NCI-H69 (cell line): ENCODE results near the gene PCCA.
"Not testable (repeated sequence)": the region's sequence is repeated elsewhere in the genome, so short reads cannot be mapped to it uniquely, and the experiment has no call there.

Experiments
- DNase-seq: peaks from one replicate; lab custom pipeline; 2025; lab: John Stamatoyannopoulos, UW

PCCA gene

DNA sequence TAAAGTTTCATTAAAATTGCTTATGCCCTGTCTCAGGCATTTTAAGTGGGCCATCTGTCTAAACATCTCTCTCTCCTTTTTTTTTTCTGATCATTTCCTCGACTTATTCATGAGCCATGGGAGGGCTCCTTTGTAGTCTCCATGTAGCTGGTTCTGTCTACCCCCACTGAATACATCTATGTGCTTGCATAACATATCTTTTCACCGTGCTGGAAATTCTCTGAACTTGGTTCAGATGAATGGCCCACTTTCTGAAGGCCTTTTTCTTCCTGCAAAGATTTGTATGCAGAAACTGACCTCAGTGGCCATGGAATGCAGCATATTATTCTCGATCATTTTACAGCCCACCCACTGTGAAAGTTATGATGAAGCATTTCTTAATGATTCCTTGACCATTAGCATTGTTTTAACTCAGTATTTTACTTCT lies 274.4 kb downstream of the PCCA start:
- peak; percentile 89 for DNase-seq

DNA sequence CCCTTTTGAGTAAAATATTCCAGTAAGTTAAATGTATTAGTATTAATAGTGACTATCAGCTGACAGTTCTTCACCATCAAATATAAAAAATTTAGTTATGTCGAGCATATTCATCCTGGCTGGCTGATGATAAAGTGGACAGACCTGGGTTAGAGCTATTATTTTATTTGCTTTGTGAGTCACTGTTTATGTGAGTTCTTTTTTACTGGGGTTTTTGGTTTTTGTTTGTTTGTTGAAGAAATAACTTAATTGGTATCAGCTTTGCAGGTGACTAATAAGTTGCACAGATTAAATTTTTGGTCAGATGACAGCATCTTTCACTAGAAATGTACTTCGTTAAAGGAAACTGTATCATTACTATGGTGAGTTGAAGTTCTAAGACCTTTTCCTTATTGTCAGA lies 275.0 kb downstream of the PCCA start:
- DNase-seq = peak; percentile 76

DNA sequence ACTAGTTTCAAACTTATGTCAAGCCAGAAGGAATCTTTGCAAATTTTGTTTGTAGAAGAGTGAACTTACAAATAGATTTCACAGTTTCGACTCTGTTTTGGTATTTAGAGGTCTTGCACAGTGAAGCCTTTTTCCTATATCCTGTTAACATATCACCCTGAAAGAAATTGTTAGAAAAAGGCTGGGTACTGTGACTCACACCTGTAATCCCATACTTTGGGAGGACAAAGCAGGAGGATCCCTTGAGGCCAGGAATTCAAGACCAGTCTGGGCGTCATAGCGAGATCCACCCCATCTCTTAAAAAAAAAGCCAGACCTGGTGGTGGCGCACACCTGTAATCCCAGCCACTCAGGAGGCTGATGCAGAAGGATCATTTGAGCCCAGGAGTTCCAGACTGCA lies 275.7 kb downstream of the PCCA start:
- DNase-seq = peak; percentile 74

DNA sequence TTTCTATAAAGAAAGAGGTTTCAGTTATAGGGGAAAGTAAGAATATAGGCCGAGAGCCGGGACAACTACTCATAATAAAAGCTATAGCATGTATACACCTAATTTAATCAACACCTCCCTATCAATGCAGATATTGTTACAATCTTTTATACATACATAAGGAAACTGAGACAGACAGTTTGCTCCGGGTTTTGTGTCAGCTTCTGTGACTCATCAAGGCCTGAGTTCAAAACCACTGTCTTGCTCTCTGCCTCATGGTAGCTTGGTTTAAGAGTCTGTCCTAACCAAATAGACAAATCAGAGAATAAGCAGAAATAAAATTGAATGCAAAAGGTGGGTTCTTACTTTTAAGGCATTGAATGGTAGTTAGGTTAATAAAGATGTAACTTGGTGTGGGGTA lies 276.8 kb downstream of the PCCA start:
- no peak for DNase-seq

DNA sequence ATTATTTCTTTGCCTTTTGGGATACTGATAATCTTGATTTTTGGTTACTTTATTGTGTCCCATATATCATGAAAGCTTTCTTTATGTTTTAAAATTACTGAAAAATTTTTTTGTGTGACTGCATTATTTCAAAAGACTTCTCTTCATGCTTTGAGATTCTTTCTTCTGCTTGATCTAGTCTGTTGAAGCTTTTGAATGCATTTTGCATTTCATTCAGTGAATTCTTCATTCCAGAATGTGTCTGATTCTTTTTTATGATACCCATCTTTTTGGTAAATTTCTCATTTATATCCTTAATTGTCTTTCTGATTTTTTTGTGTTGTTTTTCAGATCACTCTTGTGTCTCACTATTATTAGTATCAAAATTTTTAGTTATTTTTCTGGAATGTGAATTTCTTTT lies 289.6 kb downstream of the PCCA start:
- DNase-seq = no peak

DNA sequence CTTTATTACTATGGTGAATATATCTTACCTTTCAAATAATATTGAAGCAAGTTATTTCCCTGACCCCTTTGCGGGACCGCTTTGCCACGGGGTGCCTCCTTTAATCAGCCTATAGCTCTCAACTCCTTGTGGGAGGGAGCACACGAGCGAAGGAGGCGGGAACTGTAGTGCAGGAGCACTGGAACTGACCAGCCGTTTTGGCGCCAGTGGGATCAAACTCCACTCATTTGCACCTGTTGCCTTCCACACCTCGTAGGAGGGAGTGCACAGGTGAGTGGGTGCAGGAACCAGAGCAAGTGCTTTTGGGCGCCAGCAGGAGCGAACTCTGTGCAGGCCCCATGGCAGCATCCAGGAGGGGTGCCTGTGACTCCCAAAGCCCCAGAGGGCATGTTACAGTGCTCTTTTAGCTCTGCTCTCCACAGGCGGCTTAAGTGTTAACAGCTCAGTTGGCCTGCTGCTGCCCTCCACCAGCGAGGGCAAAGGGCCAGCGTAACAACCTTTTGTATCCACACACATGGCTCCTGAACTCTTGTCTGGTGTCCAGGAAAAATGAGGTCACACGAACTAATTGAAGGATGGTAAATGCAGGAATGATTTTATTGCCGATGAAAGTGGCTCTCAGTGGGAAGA lies 292.8 kb downstream of the PCCA start:
- DNase-seq = no peak

DNA sequence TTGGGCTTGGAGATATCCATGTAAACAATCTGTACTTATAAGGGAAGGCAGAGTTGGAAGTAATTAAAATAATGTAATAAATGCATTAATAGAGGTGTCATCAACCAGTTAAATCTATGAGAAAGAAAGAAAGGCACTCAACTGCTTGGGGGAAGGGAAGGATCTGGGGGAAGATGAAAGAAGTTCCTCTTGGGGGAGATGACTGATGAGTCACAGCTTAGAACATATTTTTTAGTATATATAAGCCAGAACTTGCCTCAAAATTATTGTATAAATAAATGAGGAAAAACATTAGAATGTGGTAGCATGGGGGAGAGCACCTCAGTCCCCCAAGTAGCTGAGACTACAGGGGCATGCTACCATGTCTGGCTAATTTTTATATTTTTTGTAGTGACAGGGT lies 293.9 kb downstream of the PCCA start:
- no peak for DNase-seq

DNA sequence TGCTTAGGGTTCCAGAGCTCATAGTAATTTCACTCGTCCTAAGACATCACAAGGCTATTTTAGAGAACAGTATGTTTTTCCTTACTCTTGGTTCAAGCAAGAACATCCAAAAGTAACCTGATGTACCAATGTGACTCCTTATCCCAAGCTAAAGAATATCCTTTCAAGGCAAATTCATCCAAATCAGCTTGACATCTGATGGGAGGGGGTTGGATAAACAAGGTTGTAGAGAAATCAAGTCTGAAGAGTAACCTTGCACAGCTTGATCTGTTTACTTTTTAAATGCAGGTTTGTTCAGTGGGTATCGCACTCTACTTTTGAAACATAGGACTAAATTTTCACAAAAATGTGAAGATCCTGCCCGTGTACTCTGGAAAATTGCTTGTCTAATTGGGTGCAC lies 298.5 kb downstream of the PCCA start:
- DNase-seq = peak; percentile 91

DNA sequence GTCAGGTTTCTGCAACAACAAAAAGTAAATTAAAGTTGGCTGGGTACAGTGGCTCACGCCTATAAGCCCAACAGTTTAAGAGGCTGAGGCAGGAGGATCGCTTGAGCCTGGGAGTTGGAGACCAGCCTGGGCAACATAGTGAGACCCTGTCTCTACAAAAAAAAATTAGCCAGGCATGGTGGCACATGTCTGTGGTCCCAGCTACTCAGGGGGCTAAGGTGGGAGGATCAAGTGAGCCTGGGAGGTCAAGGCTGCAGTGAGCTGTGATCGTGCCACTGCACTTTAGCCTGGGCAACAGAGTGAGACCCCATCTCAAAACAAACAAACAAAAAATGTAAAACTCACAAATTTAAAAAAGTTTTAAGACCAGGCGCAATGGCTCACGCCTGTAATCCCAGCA lies 299.3 kb downstream of the PCCA start:
- not testable (repeated sequence) for DNase-seq

DNA sequence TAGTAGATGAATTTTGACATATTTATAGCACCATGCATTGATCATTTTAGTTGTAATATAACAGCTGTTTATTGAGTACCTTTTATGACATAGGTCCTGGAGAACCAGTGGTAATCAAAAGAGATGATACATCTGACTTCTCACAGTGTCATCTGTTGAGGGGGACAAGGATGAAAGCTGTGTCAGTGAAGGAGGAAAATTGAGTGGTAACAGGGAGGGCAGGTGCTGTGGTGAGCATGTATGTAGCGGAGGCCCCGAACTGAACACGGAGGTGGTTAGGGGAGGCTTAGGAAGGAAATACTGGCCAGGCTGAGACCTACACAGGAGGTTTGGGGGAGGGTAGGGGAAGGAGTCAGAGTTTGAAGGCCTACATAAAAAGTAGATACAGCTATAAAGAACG lies 300.0 kb downstream of the PCCA start:
- DNase-seq = peak; percentile 60

DNA sequence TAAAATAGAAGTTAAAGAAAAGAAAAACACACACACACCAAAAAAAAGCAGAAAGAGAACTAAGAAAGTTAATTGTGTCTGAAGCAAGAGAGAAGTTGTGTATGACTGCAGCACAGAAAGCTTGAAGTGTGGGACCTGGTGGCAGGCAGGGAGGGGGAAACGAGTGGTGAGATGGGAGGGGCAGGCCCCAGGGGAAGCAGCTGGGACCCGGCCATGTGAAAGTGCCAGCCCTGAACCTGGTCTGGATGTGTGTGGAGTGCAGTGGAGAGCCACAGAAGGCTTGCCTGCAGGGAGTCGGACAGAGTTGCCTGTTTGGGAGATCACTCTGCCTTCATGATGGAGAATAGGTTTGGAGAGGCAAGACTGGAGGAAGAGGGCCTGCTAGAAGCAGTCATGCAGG lies 300.7 kb downstream of the PCCA start:
- peak; percentile 81 for DNase-seq

DNA sequence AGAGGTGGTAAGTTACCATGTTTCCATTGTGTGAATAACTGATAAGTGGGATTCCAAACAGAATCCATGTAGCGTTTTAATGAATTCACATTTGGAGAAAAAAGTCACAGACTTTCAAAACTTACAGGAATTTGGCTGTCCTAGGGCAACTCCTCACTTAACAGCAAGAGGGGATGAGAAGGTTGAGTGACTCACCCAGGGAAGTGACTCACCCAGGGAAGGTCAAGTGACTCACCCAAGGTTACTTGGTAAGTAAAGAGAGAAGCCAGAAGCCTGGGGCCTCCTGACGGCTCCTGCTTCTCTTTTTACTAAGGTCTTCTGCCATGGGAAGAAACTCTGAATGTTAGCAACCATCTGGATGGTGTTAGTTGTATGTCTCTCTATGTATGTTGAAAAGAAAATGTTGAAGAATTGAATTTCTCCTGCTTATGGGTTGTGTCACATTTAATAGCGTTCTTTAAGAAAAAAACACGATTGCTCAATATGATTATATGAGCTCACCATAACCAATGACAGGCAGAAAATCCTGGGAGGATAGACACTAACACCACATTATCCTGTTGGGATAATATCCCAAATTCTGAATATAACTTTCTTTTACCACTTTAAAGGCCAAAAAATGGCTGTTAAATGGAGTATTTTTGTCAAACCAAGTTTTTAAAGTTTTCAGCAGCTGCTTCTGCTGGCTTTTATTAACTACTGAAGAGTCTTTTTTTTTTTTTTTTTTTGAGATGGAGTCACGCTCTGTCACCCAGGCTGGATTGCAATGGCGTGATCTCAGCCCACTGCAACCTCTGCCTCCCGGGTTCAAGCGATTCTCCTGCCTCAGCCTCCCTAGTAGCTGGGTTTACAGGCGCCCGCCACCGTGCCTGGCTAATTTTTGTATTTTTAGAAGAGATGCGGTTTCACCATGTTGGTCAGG lies 304.1 kb downstream of the PCCA start:
- DNase-seq = peak; percentile 95

DNA sequence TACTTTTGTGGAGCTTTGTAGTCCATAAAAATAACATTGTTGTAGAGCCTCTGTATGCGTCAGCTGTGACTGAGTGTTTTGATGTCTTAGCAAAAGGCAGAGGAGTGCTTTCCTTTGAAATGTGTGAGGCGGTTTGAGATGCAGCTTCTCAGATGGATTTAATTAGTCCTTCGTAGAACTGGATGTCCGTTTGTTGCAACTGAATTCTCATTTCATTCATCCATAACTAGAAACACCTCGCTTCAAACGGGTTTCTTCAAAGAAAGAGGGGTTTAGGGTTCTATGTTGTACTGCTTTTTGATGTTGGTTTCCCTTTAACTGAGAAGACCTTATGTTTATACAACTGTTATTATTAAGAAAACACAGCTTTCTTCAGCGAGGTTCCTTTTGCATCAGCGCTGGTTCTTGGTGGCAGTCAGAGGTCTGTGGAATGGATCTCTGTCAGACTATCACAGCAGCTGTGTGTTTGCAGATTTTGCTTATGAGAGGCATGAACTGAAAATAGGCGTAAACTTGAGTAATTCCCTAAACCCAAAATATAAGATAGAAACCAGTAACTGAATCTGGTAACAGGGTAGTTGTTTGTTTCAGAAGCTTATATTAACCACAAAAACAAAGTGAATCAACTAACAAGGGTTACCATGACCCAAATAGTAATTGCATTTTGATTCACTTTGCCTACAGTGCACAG lies 305.3 kb downstream of the PCCA start:
- peak; percentile 62 for DNase-seq

DNA sequence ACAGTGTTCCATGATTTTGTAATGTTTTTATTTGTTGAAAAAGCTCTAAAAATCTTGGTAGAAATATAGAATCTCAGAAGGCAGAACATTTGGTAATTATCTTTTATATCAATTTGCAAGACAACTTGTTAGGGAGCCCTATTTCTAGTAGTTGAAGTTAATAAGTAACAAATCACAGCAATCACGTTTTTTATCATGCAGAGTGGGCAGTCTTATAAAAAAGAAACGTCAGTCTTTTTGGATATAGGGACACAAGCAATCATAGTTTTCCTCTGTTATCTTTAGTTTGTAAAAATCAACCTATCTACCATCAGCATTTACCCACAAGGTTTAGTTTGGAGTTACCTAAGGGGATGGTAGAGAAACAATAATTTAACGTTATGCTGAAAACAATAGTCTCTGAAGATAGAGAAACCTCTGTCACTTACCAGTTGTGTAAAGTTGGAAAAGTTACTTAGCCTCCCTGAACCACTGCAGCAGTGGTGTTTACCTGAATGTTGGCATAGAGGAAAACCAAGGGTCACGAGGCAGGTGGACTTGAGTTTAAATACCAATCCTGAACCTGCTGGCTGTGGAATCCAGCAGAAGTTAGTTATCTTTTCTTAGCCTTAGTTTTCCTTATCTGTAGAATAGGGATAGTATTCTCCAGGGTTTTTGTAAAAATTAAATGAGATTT lies 306.9 kb downstream of the PCCA start:
- peak; percentile 51 for DNase-seq

DNA sequence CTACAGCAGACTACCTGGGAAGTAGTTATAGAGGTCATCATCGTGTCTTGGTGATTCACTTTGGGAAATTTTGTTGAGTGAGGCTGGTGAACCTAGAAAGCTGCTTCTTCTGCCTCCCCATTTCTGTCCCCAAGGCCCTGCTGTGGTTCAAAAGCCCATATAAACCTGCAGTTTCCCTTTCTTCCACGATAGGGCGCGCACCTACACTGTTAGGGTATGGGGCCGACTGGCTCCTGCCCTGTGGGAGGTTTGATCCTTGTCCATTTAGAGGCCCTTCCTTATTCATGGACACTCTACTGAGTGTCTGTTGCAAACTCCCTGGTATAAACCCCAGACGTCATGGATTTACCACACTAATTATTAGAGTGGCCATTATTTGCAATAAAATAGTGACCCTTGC lies 307.9 kb downstream of the PCCA start:
- peak; percentile 96 for DNase-seq

DNA sequence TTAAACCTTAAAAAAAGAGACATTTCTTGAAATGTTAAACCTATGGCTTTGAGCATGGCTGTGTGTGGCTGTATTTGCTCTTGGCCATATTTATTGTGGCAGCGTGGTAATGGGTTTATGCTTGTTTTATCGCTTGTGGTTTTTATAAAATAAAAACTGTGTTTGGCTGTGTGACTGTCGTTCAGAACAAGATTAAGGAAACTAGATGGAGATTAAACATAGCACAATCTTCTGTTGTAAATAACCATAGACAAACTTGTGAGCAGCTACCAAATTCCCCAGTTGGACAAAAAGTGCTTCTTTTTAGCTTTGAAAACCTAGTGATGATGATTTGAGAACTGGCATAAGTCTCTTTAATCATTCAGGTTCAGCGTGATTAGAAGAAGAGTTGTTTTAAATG lies 308.7 kb downstream of the PCCA start:
- peak; percentile 50 for DNase-seq

DNA sequence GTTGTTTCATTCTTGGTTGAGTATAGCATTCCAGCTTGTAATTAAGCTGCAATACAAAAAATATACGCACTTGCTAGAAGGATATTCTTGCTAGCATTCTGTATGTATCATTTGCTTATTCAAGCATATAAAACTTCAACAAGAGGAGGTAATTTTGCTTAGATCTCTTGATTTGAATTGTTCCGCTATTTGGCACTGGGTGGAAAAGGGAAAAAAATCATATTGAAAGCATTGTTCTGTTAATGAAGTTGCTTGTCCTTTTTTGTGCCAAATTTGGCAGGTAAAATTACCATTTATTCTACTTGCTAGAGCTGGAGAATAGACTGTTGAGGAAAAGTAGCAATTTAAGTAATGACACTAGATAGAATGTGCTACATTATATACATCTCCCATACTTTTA lies 309.5 kb downstream of the PCCA start:
- peak; percentile 75 for DNase-seq

DNA sequence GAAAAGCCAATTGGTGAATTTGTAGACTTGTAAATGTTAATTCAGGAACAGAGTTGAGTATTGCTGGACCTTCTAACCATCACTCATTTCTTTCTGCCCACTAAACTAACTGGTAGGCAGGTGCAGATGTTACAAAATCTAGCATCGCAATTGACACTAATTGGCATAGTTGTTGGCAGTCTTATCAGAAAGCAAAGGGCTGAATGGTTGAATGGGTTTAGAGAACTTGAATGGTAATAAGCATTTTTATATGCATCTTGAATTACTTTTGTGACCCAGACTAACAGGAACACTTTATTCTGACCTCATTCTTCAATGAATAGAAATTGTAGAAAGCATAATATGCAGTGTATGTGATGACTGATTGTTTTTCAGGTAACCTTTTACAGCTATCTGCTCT lies 310.6 kb downstream of the PCCA start:
- DNase-seq = peak; percentile 97

DNA sequence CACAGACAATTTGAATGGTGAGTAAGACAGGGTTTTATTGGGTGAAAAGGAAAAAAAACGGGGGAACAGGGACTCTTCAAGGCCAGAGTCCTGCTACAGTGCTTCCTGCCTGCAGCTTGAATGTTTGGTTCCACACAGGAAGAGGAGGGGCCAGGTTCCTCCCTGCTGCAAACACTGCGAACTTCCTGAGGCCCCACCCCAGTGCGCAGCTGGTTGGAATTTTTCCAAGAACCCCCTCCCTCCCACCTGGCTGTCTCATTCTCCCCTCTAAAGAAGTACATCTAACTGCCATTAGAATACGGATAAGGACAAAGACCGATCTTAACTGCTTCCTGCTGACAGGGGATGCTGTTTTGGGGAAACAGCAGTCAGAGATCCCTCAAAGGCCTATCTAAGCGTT lies 314.8 kb downstream of the PCCA start:
- no peak for DNase-seq

DNA sequence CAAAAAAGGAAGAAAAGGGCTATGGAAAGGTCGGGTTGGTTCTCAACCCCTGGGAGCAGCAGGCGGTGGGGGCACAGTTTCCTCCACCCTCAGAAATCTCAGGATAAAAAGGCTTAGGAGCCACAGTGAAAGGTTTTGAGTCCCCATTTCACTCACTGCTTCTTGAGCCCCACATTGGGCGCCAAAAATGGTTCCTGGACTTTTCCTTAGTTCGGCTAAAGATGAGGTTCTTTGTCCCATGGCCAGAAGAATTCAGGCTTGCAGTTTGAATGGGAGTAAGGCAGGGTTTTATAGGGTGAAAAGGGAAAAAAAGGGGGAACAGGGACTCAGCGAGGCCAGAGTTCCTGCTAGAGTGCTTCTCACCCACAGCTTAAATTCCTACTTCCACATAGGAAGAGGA lies 320.2 kb downstream of the PCCA start:
- peak; percentile 34 for DNase-seq

DNA sequence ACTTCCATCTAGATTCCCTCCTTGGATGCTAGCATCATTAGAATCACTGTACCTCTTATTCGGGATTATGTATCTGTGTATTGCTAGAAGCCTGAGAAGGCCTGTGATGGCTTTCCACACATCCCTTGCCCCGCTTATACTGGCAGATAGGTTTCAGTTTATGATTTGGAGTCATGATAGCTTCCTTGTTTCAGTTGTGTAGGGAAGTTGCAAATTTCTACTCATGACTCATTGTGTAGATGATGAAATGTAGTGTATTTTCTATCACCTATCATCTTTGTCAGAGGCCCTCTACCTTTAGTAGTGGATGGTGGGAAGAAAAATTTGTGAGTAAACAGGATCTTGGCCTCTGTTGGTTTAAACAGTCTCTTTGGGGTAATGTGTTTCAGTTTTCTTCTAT lies 334.5 kb downstream of the PCCA start:
- no peak for DNase-seq

DNA sequence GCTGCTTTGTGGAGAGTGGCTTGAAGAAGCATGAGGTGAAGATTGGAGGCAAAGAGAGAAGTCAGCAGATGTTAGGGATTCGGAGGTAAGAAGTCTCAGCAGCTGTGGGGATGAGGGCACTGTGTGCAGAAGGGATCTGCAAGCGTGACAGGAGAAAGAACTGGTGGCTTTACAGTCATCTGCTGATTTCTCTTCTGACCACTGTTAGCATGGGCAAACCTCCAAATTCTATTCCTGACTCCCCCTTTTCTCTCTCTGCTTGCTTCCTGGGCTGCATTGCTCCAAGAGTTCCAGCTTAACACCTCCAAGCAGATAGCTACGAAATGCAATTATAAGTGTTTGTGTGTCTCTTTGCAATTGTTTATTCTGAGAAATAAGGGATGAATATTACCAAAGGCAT lies 340.1 kb downstream of the PCCA start:
- peak; percentile 31 for DNase-seq
